Uterus (tissue), 2 donors: ENCODE results near the gene UBAC1.

Experiments used
- CTCF ChIP-seq, 4 experiments: fragments of 200-600 bp in 2 of 4; fragments of 450-650 bp in 2 of 4; sonication (generic) in 2 of 4; IDR thresholded peaks; one replicate each; pipeline ENCODE4 v1.5.1; 2016 to 2019; ENCODE audit warnings: antibody characterized with exemption in 4 of 4, mild to moderate bottlenecking in 2 of 4, moderate library complexity in 1 of 4
- POLR2A ChIP-seq, 2 donors: fragments of 450-650 bp; IDR thresholded peaks; one replicate each; pipeline ENCODE4 v1.6.1; 2016; ENCODE audit warnings: antibody characterized with exemption in 2 of 2, mild to moderate bottlenecking in 1 of 2, moderate library complexity in 1 of 2

- TF ChIP-seq CTCF (IDR thresholded peaks at IDR 0.05) = no peak
- no peak for TF ChIP-seq POLR2A (IDR thresholded peaks at IDR 0.05)
Measured at GRCh38 chr9:135998410-135999071, 37.4 kb upstream of the UBAC1 start.
